Measurements from ENCODE around the gene TBCD. TPM values are rescaled to one million over a fixed set of nuclear protein-coding genes. Genes with fewer than 3 reads are reported as not detected.

Gene TBCD
- total and polyA plus RNA-seq, 9 of the 15 experiments (the other 6 are each of a cell fraction or from before 2014, with no cell fraction given), result 8.9 to 98.5 (median 28.0) TPM

- TF ChIP-seq ZNF280A (IDR thresholded peaks at IDR 0.05; ENCODE audit: low read depth, partially characterized antibody) (no peak), ZNF274 (IDR thresholded peaks at IDR 0.05; ENCODE audit: borderline replicate concordance, low read depth, low read length) (no peak), CBX3 (IDR thresholded peaks at IDR 0.05; ENCODE audit: borderline replicate concordance in 1 of 2, low read length in 2 of 2) (0 out of 3 replicates have a peak, but pooled peaks of 1 of the 2 experiments have one; percentile 27), BRD9 (IDR thresholded peaks at IDR 0.05; ENCODE audit: low read depth, partially characterized antibody) (no peak), SAFB2 (IDR thresholded peaks at IDR 0.05; ENCODE audit: borderline replicate concordance, low read depth, low read length, severe bottlenecking) (no peak), SIX5 (IDR thresholded peaks at IDR 0.05; ENCODE audit: borderline replicate concordance in 1 of 2, insufficient read depth in 1 of 2, low read depth in 1 of 2, low read length in 2 of 2) (no peak), EP400 (IDR thresholded peaks at IDR 0.05) (peak; percentile 71; the same call in 1 of the 2 replicates), ZNF76 (CRISPR knock-in tag; IDR thresholded peaks at IDR 0.05; ENCODE audit: borderline replicate concordance) (no peak), TAF7 (tag; IDR thresholded peaks at IDR 0.05) (no peak), TEAD2 (tag; IDR thresholded peaks at IDR 0.05) (no peak), ZNF318 (IDR thresholded peaks at IDR 0.05; ENCODE audit: borderline replicate concordance in 1 of 2, low read depth in 1 of 2) (no peak), POU5F1 (IDR thresholded peaks at IDR 0.05; ENCODE audit: borderline replicate concordance, low read depth, low read length, partially characterized antibody) (no peak), NFIX (CRISPR knock-in tag; IDR thresholded peaks at IDR 0.05; ENCODE audit: low read depth) (no peak)
- TF ChIP-seq, protein P1, sequence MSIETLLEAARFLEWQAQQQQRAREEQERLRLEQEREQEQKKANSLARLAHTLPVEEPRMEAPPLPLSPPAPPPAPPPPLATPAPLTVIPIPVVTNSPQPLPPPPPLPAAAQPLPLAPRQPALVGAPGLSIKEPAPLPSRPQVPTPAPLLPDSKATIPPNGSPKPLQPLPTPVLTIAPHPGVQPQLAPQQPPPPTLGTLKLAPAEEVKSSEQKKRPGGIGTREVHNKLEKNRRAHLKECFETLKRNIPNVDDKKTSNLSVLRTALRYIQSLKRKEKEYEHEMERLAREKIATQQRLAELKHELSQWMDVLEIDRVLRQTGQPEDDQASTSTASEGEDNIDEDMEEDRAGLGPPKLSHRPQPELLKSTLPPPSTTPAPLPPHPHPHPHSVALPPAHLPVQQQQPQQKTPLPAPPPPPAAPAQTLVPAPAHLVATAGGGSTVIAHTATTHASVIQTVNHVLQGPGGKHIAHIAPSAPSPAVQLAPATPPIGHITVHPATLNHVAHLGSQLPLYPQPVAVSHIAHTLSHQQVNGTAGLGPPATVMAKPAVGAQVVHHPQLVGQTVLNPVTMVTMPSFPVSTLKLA (conservative IDR thresholded peaks at IDR 0.05), result peak in 1 of 2 experiments; percentile 42; a peak in 2 of 4 replicates
Measured at GRCh38 chr17:82734987-82735866, 16.6 kb upstream of the TBCD start, which contains the start of gene FN3K (continued).
